ENCODE data around the gene MCC.

DNA sequence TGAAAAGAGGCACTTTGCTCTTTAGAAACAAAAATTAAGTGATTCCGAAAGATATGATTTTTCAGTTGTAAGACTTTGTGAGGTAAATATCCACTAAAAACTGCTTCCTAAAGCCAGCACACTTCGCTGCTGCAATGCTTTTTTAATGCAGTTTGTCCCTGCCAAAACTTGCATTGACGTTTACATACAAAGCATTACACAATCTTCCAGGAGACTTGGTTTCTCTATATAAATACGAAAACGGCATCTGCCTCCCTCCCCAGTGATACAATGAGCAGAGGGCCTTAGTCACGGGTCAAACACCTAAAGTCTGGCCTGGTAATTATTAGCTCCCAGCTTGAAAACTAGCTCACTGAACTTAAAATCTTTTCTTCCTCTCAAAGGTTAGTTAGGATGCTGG, 224.2 kb downstream of the MCC start:
- TF ChIP-seq EZH2 (IDR thresholded peaks at IDR 0.05; ENCODE audit: borderline replicate concordance), result no peak
- TF ChIP-seq, protein P1, sequence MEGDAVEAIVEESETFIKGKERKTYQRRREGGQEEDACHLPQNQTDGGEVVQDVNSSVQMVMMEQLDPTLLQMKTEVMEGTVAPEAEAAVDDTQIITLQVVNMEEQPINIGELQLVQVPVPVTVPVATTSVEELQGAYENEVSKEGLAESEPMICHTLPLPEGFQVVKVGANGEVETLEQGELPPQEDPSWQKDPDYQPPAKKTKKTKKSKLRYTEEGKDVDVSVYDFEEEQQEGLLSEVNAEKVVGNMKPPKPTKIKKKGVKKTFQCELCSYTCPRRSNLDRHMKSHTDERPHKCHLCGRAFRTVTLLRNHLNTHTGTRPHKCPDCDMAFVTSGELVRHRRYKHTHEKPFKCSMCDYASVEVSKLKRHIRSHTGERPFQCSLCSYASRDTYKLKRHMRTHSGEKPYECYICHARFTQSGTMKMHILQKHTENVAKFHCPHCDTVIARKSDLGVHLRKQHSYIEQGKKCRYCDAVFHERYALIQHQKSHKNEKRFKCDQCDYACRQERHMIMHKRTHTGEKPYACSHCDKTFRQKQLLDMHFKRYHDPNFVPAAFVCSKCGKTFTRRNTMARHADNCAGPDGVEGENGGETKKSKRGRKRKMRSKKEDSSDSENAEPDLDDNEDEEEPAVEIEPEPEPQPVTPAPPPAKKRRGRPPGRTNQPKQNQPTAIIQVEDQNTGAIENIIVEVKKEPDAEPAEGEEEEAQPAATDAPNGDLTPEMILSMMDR (IDR thresholded peaks at IDR 0.05; ENCODE audit: poor library complexity), result no peak

All from hepatocyte (in vitro differentiated cells).